ENCODE results near the gene ARVCF. TPM values are rescaled to one million over a fixed set of nuclear protein-coding genes. Genes with fewer than 3 reads are reported as not detected.

The ARVCF gene
- total RNA-seq, 3 donors from 2014 or later (not counting 1 experiment from before 2014, with no cell fraction given): 37.8 to 62.0 (median 38.7) TPM

- Mint-ChIP-seq H3K27ac (peak overlapping the region; percentile 84 to 85), H3K4me1 (peaks cover 42 to 55% of the 10 kb centered on the region in 2 donors), H3K4me3 (peak overlapping the region; percentile 87), H3K27me3 (ENCODE audit: low read depth in 2 of 2) (no peaks in the 10 kb centered on the region), H3K9me3 (no peaks in the 10 kb centered on the region), H3K36me3 (no peaks in the 10 kb centered on the region)
- H3K4me1 ChIP-seq (ENCODE audit: control insufficient read depth, insufficient read depth, low read length): peaks cover 65% of the 10 kb centered on the region
- peaks cover 25% of the 10 kb centered on the region for H3K36me3 ChIP-seq (ENCODE audit: control insufficient read depth, insufficient read depth, low read length)
- no peak for TF ChIP-seq CTCF (IDR thresholded peaks at IDR 0.05)
- 90% methylated on average over 9 of the region's 9 CpGs for WGBS (ENCODE audit: insufficient coverage)
- H3K4me3 ChIP-seq (ENCODE audit: low read length): no peak overlapping the region
- ATAC-seq (no peak), DNase-seq (no peak)
- H3K9me3 ChIP-seq (ENCODE audit: control insufficient read depth, insufficient read depth, low read length): no peaks in the 10 kb centered on the region
- H3K27ac ChIP-seq (ENCODE audit: low read length): peak overlapping the region; percentile 61
- intact Hi-C loops (cut with micrococcal nuclease): loop anchor here (5.0 kb wide), 1 partner anchor 155 kb away; no protein-coding TSS in a partner anchor
- H3K27me3 ChIP-seq (ENCODE audit: control insufficient read depth, insufficient read depth, low read length): no peaks in the 10 kb centered on the region
Observed at GRCh38 chr22:19972251-19972650, 44.4 kb downstream of the ARVCF start.

- ATAC-seq (peak; percentile 31 to 65 (median 62)), DNase-seq (peak; percentile 35 to 52)
- H3K36me3 Mint-ChIP-seq: no peaks in the 10 kb centered on the region
- H3K36me3 ChIP-seq (ENCODE audit: control insufficient read depth, insufficient read depth, low read length): peaks cover 30% of the 10 kb centered on the region
- H3K4me1 ChIP-seq (ENCODE audit: control insufficient read depth, insufficient read depth, low read length): peaks cover 72% of the 10 kb centered on the region
- no peaks in the 10 kb centered on the region for H3K9me3 Mint-ChIP-seq
- H3K27me3 Mint-ChIP-seq (ENCODE audit: low read depth in 2 of 2): no peaks in the 10 kb centered on the region
- H3K27me3 ChIP-seq (ENCODE audit: control insufficient read depth, insufficient read depth, low read length): no peaks in the 10 kb centered on the region
- TF ChIP-seq CTCF (IDR thresholded peaks at IDR 0.05): no peak
- 31% methylated on average over 21 of the region's 28 CpGs for WGBS (ENCODE audit: insufficient coverage)
- no peaks in the 10 kb centered on the region for H3K9me3 ChIP-seq (ENCODE audit: control insufficient read depth, insufficient read depth, low read length)
- H3K4me1 Mint-ChIP-seq: peaks cover 46 to 62% of the 10 kb centered on the region in 2 donors
- peak overlapping the region; percentile 11 for H3K4me3 ChIP-seq (ENCODE audit: low read length)
- H3K4me3 Mint-ChIP-seq: peak overlapping the region; percentile 87
- intact Hi-C loops (cut with micrococcal nuclease): loop anchor here (1.0 to 5.0 kb wide), 3 partner anchors 49 to 297 kb away; partner anchors contain the start of genes RTN4R and TANGO2
- peak overlapping the region; percentile 61 for H3K27ac ChIP-seq (ENCODE audit: low read length)
- peak overlapping the region; percentile 84 to 85 for H3K27ac Mint-ChIP-seq
Observed at GRCh38 chr22:19971276-19972124, 45.1 kb downstream of the ARVCF start.

GRCh38 chr22:19970479-19971275 lies 45.9 kb downstream of the ARVCF start:
- Mint-ChIP-seq H3K36me3 (no peaks in the 10 kb centered on the region), H3K4me1 (peaks cover 45 to 60% of the 10 kb centered on the region in 2 donors), H3K27me3 (ENCODE audit: low read depth in 2 of 2) (no peaks in the 10 kb centered on the region), H3K27ac (peak overlapping the region; percentile 84 to 85), H3K4me3 (peak overlapping the region; percentile 87), H3K9me3 (no peaks in the 10 kb centered on the region)
- H3K27me3 ChIP-seq (ENCODE audit: control insufficient read depth, insufficient read depth, low read length): no peaks in the 10 kb centered on the region
- ATAC-seq (peak; percentile 49 to 65 (median 60)), DNase-seq (peak; percentile 84 to 86)
- peaks cover 30% of the 10 kb centered on the region for H3K36me3 ChIP-seq (ENCODE audit: control insufficient read depth, insufficient read depth, low read length)
- whole genome bisulfite sequencing (ENCODE audit: insufficient coverage): 47% methylated on average over 25 of the region's 25 CpGs
- H3K4me1 ChIP-seq (ENCODE audit: control insufficient read depth, insufficient read depth, low read length): peaks cover 76% of the 10 kb centered on the region
- H3K9me3 ChIP-seq (ENCODE audit: control insufficient read depth, insufficient read depth, low read length): no peaks in the 10 kb centered on the region
- peak overlapping the region; percentile 61 for H3K27ac ChIP-seq (ENCODE audit: low read length)
- peak; percentile 96 for TF ChIP-seq CTCF (IDR thresholded peaks at IDR 0.05)
- H3K4me3 ChIP-seq (ENCODE audit: low read length): no peak overlapping the region
- intact Hi-C loops (cut with micrococcal nuclease): loop anchor here (1.0 to 5.0 kb wide), 4 partner anchors 43 to 298 kb away; partner anchors contain the start of genes RTN4R and TANGO2

Measured in natural killer cell (primary cell).